ENCODE data around the gene RSPH9.

- TF ChIP-seq CTCF (IDR thresholded peaks at IDR 0.05; ENCODE audit: low read depth, low read length, poor library complexity, severe bottlenecking): no peak
- no peak for TF ChIP-seq EZH2phosphoT487 (IDR thresholded peaks at IDR 0.05; ENCODE audit: borderline replicate concordance, low read length)
These were observed 25.2 kb downstream of the RSPH9 start for GRCh38 chr6:43669922-43670622.

Data from DOHH2 (cell line).